Glutamatergic neuron (in vitro differentiated cells): ENCODE measurements around the gene HYAL3. TPM values are rescaled to one million over a fixed set of nuclear protein-coding genes. Genes with fewer than 3 reads are reported as not detected.

Experiments used
- DNase-seq: peaks from one replicate; pipeline ENCODE4 v3.0.0; 2022
- H3K27ac Mint-ChIP-seq: one replicate; pipeline ENCODE4 v1.8.0; 2020; ENCODE audit warnings: mild to moderate bottlenecking, mixed read lengths, inconsistent platforms; ENCODE audit not compliant: unreplicated experiment
- H3K27me3 Mint-ChIP-seq: one replicate; pipeline ENCODE4 v1.8.0; 2020; ENCODE audit warnings: mild to moderate bottlenecking, moderate library complexity, mixed read lengths, inconsistent platforms; ENCODE audit not compliant: unreplicated experiment
- H3K36me3 Mint-ChIP-seq: one replicate; pipeline ENCODE4 v1.8.0; 2020; ENCODE audit warnings: mild to moderate bottlenecking, mixed read lengths, inconsistent platforms; ENCODE audit not compliant: unreplicated experiment
- H3K4me1 Mint-ChIP-seq: one replicate; pipeline ENCODE4 v1.8.0; 2020; ENCODE audit warnings: mild to moderate bottlenecking, low read depth, mixed read lengths, inconsistent platforms; ENCODE audit not compliant: unreplicated experiment
- H3K4me3 Mint-ChIP-seq: one replicate; pipeline ENCODE4 v1.8.0; 2020; ENCODE audit warnings: mild to moderate bottlenecking, mixed read lengths, inconsistent platforms; ENCODE audit not compliant: unreplicated experiment
- H3K9me3 Mint-ChIP-seq: one replicate; pipeline ENCODE4 v1.8.0; 2020; ENCODE audit warnings: mild to moderate bottlenecking, moderate library complexity, mixed read lengths, inconsistent platforms; ENCODE audit not compliant: unreplicated experiment
- total RNA-seq: library from RNA; stranded (reverse); fragmentation: NEBNext Ultra II Directional; extraction: Animal tissue kit (Norgen Biotek cat#: 25700); gene quantifications from one replicate; pipeline ENCODE4 v1.2.1, GENCODE V29; 2021; ENCODE audit not compliant: unreplicated experiment
- TF ChIP-seq, protein P1 (sequence below): fragments of 200-600 bp; sonication (generic); IDR thresholded peaks from one replicate; pipeline ENCODE4 v1.5.0; 2021; ENCODE audit not compliant: partially characterized antibody, unreplicated experiment

The HYAL3 gene
- total RNA-seq, 1 donor from 2014 or later: 6.9 TPM

DNA sequence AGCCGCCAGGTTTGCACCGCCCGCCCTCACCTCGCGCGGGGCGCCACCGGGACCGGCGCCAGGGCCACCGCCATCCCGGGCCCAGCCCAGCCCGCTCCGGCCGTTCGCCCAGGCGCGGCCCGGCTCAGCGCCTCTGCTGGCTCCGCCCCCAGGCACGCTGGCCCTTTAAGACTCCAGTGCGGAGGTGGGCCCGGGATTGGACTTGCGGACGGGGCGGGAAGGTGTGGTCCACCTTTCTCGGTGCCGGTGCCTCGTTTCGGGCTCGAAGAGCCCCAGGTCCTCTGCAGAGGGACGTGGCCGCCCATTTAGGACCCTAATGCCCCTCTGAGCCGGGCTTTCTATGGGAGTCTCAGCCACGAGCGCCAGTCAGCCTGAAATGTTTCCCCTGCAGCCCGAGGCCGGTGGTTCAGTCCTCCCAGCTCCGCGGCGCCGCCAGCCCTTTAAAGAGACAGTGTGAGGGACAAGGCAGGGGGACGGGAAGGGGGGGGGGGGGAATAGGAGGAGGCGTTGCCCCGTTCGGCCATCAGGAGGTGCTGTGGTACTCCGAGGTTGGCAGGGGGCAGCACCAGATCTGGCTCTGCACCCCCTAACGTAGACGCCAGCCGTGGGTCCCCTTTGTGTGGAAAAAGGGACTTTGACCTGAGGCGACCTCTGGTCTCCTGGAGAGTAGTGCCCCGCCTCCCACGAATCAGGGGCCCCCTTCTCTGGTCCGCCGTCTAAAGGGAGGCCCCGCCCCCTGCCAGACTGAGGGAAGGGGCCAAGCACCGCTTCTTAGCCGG, 22.3 kb upstream of the HYAL3 start:
- TF ChIP-seq, protein P1, sequence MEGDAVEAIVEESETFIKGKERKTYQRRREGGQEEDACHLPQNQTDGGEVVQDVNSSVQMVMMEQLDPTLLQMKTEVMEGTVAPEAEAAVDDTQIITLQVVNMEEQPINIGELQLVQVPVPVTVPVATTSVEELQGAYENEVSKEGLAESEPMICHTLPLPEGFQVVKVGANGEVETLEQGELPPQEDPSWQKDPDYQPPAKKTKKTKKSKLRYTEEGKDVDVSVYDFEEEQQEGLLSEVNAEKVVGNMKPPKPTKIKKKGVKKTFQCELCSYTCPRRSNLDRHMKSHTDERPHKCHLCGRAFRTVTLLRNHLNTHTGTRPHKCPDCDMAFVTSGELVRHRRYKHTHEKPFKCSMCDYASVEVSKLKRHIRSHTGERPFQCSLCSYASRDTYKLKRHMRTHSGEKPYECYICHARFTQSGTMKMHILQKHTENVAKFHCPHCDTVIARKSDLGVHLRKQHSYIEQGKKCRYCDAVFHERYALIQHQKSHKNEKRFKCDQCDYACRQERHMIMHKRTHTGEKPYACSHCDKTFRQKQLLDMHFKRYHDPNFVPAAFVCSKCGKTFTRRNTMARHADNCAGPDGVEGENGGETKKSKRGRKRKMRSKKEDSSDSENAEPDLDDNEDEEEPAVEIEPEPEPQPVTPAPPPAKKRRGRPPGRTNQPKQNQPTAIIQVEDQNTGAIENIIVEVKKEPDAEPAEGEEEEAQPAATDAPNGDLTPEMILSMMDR: peak; percentile 70
- Mint-ChIP-seq H3K27me3 (peaks cover 8% of the 10 kb centered on the region), H3K4me1 (peaks cover 16% of the 10 kb centered on the region), H3K4me3 (peak overlapping the region; percentile 82), H3K9me3 (peaks cover 6% of the 10 kb centered on the region), H3K27ac (peak overlapping the region; percentile 95), H3K36me3 (no peaks in the 10 kb centered on the region)
- DNase-seq: peak; percentile 89

DNA sequence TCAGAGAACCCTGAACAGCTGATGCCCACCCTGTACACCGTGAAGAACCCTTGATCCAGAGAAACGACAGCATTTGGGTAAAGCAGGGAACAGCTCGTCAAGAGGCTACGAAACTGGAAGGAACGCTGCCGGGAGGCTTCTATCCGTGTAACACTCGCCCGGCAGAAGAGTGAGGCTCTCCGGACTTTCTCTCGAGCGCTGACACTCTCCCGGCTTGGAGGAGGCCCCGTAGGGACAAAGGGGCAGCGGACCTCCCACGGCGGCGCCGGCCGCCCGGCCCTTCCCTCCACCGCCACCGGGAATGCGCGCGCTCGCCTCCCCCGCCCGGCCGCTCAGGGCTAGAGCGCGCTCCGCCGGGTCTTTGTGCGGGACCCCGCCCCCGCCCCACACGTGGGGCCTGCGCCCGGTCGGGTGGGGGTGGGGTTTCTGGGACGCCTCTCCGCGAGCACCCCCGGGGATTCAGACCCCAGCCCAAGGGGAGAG, 21.7 kb upstream of the HYAL3 start:
- Mint-ChIP-seq H3K4me3 (peak overlapping the region; percentile 94), H3K27ac (peak overlapping the region; percentile 96), H3K36me3 (no peaks in the 10 kb centered on the region), H3K9me3 (peaks cover 6% of the 10 kb centered on the region), H3K4me1 (peaks cover 16% of the 10 kb centered on the region), H3K27me3 (peaks cover 10% of the 10 kb centered on the region)
- peak; percentile 88 for DNase-seq
- TF ChIP-seq, protein P1: no peak

DNA sequence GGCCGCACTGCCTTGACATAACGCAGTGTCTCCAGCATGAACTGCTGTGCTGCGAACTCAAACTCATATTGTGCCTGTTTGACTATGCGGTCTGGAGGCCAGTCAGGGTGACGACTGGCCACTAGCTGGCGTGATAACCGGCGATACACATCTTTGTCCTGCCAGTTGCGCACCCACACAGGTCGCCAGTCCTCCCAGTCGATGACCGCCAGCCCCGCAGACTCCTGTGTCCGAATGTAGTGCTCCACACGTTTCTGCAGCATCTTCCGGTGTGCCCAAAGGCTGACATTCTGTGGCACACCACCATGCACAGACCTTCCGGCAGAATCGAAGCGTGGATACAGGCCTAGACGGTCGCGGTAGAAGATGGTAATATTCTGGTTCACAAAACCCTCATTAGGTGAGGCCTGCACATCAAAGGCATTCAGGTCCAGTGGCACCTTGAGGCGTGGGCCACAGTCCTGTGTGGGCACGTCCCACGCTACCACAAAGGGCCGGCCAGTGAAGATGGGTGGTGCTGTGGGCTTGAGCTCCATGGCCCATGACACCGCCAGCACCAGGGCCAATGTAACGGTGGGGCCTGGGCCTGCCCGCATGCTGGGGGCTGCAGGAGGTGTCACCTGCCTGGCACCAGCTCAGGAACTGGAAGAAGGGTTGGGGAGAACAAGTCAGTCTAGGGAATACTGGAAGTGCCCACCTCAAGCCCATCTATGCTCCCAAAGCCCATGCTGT, 20.9 kb upstream of the HYAL3 start:
- Mint-ChIP-seq H3K27ac (peak overlapping the region; percentile 96), H3K4me1 (peaks cover 16% of the 10 kb centered on the region), H3K36me3 (no peaks in the 10 kb centered on the region), H3K9me3 (peaks cover 6% of the 10 kb centered on the region), H3K27me3 (peaks cover 14% of the 10 kb centered on the region), H3K4me3 (peak overlapping the region; percentile 94)
- no peak for DNase-seq
- TF ChIP-seq, protein P1: no peak

DNA sequence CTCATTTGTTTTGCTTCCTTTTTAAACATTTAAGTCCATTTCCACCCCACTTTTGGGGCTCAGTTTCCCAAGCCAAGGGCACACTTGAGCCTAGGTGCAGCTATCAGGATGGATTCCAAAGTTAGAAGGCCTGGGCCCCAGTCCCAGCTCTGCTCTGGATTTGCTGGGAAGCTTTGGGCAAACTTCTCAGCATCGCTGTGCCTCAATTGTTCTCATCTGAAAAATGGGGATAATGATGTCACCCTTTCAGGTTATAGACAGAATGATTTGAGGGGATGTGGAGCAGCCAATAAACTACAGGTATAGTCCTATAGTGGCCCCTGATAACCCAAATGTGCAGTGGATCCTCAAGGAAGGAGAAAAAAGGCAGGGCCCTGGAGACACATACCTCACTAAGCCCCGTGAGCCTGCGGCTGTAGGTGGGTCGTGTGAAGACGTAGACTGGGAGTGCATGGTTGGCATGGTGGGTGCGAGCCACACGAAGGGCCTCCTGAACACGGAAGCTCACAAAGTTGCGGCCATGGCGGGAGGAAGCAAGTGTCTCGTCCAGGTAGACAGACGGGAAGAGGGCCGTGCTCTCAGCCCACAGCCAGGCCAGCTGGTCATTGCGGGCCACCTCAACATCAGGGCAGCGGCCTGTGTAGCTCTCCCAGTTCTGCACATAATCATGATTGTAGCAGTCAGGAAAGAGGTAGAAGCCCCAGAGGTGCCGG, 20.1 kb upstream of the HYAL3 start:
- Mint-ChIP-seq H3K4me3 (peak overlapping the region; percentile 94), H3K9me3 (peaks cover 4% of the 10 kb centered on the region), H3K4me1 (peaks cover 12% of the 10 kb centered on the region), H3K27me3 (peaks cover 14% of the 10 kb centered on the region), H3K27ac (no peak overlapping the region), H3K36me3 (no peaks in the 10 kb centered on the region)
- no peak for DNase-seq
- TF ChIP-seq, protein P1: no peak
